HG03575 (cell line): ENCODE data around the gene NPPC.

Experiments used
- ATAC-seq: cut with Tn5 transposase; IDR thresholded peaks from one replicate; pipeline ENCODE4 v1.9.1; 2021; ENCODE audit not compliant: unreplicated experiment, insufficient number of reproducible peaks, low FRiP score; ENCODE audit errors: extremely low read depth

The NPPC gene

GRCh38 chr2:231937057-231937456, 10.9 kb upstream of the NPPC start:
- ATAC-seq, result no peak

- no peak for ATAC-seq
Observed at GRCh38 chr2:231936491-231936890, 10.3 kb upstream of the NPPC start.

GRCh38 chr2:231935815-231936214, 9.6 kb upstream of the NPPC start:
- ATAC-seq, result no peak

DNA sequence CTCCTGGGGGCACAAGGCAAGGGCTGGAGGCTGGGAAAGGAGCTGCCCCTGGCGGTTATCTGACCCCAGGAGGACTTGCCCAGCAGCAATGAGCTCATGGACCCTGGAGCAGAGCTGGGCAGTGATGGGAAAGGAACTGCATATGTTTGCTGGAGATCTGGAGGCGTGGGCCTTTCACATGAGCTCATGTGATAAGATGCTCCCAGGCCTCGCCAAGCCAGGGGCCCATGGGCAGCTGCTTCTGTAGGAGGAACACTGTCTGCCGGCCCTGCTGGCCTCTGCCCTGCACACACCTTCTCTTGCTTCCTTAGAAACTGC, 9.0 kb upstream of the NPPC start:
- ATAC-seq, result no peak

- ATAC-seq, result no peak
Observed at GRCh38 chr2:231934441-231935206, 8.4 kb upstream of the NPPC start.

- ATAC-seq, result no peak
Observed at GRCh38 chr2:231933916-231934401, 7.8 kb upstream of the NPPC start.

GRCh38 chr2:231932985-231933915, 7.1 kb upstream of the NPPC start:
- no peak for ATAC-seq

DNA sequence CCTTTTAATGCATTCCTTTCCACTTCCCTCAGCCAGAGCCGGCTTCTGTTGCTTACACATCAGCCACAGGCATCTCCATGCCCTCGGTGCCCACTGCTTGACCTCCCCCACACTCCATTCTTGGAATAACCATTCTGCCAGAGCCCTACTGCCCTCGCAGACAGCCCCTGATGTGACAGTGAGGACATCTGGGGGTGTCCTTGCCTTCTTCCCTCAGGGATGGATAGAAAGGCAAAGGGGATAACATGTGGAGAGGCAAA, 6.4 kb upstream of the NPPC start:
- ATAC-seq, result no peak

DNA sequence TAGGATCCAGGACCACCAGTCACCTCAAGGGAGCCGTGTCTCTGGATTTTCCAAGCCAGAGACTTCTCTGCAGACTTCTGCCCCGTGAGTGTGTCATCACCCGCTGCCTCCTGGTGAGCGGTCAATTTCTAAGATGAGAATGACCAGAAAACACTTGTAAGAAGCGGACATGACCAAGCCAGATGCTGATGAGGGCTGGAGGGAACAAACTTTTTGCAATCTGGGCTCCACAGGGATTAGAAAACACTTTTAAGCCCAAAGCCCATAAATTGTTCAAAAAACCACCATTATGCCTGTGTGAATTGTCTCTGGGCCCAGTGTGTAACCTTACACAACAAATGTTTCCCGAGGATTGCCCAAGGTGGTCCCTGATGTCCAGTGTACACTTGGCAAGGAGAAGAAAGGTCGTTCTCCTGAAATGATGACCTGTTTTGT, 5.3 kb upstream of the NPPC start:
- no peak for ATAC-seq

GRCh38 chr2:231930593-231931281, 4.5 kb upstream of the NPPC start:
- no peak for ATAC-seq

GRCh38 chr2:231929961-231930592, 3.9 kb upstream of the NPPC start:
- ATAC-seq, result no peak

- no peak for ATAC-seq
Observed at GRCh38 chr2:231928901-231929725, 2.9 kb upstream of the NPPC start.

- no peak for ATAC-seq
Observed at GRCh38 chr2:231928481-231928880, 2.3 kb upstream of the NPPC start.

GRCh38 chr2:231927566-231927890, 1.3 kb upstream of the NPPC start:
- no peak for ATAC-seq

DNA sequence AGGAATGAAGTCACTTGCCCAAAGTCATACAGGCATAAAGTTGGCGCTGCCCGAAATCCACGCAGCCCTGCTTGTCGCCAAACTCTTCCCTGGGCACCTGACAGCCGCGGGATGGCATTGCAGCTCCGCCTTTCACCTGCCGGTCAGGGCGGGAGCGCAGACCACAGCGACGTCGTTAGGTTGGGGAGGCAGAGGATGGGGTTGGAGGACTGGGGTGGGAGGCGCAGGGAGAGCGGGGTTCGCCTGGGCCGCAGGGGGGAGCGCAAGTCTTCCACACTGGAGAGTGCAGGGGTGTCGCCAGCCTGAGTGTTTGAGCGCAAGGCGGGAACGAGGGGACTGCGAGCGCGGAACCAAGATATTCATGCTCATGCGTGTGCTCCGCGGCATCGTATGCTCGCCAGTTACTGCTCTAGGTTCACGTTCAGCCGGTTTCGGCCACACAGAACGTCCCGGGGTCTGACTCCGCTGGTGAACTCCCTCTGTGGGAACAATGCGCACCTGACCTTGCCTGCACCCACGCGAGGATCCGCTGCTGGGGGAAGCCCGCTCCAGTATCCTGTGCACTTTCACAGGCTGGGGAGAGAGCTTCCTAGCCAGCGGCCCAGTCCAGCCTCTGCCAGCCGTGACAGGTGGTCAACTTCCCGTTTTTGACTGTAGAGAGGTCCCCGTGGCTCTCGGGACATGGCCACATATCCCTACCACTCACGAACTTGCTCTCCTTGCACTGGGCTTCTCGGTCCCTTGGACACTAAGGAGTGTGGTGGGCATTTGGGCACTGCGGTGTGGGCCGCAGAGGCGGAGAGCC, 767 bp upstream of the NPPC start:
- no peak for ATAC-seq

GRCh38 chr2:231925303-231926179, 655 bp downstream of the NPPC start:
- ATAC-seq, result no peak

DNA sequence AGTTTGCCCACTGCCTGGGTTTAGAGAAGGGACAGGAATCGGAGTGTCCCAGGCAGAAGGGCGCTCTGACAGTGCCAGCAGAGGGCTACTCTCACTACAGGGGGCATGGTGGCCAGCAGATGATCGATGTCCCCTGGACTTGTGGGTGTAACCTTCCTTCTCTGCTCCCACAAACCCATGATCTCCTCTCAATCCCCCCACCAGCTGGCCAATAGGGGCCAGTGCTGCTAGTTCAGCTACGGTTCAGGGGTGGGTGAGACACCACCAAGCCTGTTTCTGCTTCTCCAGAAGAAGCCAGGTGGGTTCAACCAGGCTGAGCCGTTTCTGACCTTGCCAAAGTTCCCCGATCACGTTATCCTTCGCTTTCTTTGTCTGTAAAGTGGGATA, 1.3 kb downstream of the NPPC start:
- no peak for ATAC-seq
